ENCODE data around the gene PASD1.

DNA sequence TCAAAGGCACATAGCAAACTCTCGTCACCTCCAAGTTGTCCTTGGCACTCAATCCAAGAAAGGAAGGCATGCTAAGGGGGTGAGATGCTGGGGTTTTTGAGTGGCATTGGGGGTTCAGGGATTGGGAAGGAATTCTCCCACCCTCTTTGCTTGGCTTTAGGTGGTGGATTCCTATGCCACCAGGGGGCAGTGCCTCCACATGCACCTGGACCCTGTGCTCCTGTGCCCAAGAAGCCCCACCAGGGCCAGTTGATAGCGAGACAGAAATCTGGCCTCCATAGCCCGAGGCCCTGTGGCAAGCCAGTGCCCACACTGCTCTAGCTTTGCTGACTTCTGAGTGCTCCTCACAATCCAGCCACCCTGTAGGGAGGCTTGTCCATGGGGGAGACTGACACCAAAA, 150.4 kb downstream of the PASD1 start:
- TF ChIP-seq POLR2AphosphoS5 (IDR thresholded peaks at IDR 0.05; ENCODE audit: low read depth, low read length) (no peak), POLR2A (IDR thresholded peaks at IDR 0.05; ENCODE audit: low read depth, low read length) (no peak)
